Progenitor cell of endocrine pancreas (in vitro differentiated cells): ENCODE measurements around the gene IER3IP1. TPM values are rescaled to one million over a fixed set of nuclear protein-coding genes. Genes with fewer than 3 reads are reported as not detected.

Experiments
- DNase-seq: peaks from one replicate; pipeline ENCODE4 v3.0.0; 2021; ENCODE audit warnings: low spot score; ENCODE audit not compliant: unreplicated experiment
- H3K27ac Mint-ChIP-seq: 2 replicates; pipeline ENCODE4 v1.8.0; 2021; ENCODE audit warnings: mild to moderate bottlenecking, moderate library complexity, mixed read lengths
- H3K27me3 Mint-ChIP-seq: 2 replicates; pipeline ENCODE4 v1.8.0; 2021; ENCODE audit warnings: mixed read lengths
- H3K36me3 Mint-ChIP-seq: 2 replicates; pipeline ENCODE4 v1.8.0; 2022; ENCODE audit warnings: mixed read lengths; ENCODE audit not compliant: insufficient read depth
- H3K4me1 Mint-ChIP-seq: 2 replicates; pipeline ENCODE4 v1.8.0; 2021; ENCODE audit warnings: low read depth, mixed read lengths
- H3K4me3 Mint-ChIP-seq: 2 replicates; pipeline ENCODE4 v1.8.0; 2021; ENCODE audit warnings: low read depth, mild to moderate bottlenecking, moderate library complexity, mixed read lengths
- H3K9me3 Mint-ChIP-seq: 2 replicates; pipeline ENCODE4 v1.8.0; 2021; ENCODE audit warnings: low read depth, mixed read lengths
- total RNA-seq: library from RNA; stranded (reverse); gene quantifications from 2 replicates; pipeline ENCODE4 v1.2.1, GENCODE V29; 2021
- TF ChIP-seq, protein P1 (sequence below): fragments of 200-600 bp; sonication (generic); IDR thresholded peaks from one replicate; pipeline ENCODE4 v1.5.0; 2021; ENCODE audit warnings: antibody characterized with exemption, mild to moderate bottlenecking; ENCODE audit not compliant: unreplicated experiment

Gene IER3IP1
- total RNA-seq, 1 donor from 2014 or later, result 9.5 TPM

DNA sequence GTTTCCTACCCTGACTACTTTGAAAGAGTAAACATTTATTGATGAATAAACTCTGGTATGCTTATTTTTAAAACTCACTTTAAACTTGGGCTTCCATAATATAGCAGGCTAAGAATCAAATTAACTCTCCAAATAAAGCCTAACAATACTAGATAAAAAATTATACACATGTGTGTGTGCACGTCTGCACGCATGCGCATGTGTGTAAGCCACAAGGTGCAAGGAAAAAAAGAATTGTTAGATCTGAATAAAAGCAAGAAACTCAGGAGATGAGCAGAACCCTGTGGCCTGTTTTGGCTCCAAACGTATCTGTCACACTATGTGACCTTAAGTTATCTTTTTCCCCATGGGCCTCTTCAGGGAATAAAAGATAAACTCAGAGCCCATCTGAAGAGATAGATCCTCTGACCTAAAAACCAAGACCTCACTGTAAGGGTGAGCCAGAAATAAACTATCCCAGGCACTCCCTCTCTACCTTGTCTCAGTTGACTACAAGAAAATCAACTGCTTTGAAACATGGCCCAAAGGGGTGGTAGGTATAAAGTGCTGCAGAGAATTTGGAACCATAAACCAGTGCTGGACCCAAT, 32.2 kb downstream of the IER3IP1 start:
- Mint-ChIP-seq H3K9me3 (no peaks in the 10 kb centered on the region), H3K36me3 (peaks cover 2% of the 10 kb centered on the region), H3K4me1 (peaks cover 10% of the 10 kb centered on the region), H3K27me3 (no peaks in the 10 kb centered on the region), H3K27ac (no peak overlapping the region), H3K4me3 (no peak overlapping the region)
- TF ChIP-seq, protein P1, sequence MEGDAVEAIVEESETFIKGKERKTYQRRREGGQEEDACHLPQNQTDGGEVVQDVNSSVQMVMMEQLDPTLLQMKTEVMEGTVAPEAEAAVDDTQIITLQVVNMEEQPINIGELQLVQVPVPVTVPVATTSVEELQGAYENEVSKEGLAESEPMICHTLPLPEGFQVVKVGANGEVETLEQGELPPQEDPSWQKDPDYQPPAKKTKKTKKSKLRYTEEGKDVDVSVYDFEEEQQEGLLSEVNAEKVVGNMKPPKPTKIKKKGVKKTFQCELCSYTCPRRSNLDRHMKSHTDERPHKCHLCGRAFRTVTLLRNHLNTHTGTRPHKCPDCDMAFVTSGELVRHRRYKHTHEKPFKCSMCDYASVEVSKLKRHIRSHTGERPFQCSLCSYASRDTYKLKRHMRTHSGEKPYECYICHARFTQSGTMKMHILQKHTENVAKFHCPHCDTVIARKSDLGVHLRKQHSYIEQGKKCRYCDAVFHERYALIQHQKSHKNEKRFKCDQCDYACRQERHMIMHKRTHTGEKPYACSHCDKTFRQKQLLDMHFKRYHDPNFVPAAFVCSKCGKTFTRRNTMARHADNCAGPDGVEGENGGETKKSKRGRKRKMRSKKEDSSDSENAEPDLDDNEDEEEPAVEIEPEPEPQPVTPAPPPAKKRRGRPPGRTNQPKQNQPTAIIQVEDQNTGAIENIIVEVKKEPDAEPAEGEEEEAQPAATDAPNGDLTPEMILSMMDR, result no peak
- no peak for DNase-seq

DNA sequence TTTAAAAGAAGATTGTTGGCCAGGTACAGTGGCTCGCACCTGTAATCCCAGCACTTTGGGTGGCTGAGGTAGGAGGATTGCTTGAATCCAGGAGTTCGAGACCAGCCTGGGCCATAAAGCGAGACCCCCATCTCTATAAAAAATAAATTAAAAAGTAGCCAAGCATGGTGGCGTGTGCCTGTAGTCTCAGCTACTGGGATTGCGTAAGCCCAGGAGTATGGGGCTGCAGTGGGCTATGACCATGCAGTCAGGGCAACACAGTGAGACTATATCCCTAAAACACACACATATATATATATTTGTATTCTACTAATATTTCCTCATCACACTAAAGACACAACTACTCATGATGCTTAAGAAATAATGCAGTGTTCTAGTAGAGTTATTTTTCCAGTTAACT, 33.0 kb downstream of the IER3IP1 start:
- H3K27me3 Mint-ChIP-seq, result no peaks in the 10 kb centered on the region
- peaks cover 2% of the 10 kb centered on the region for H3K36me3 Mint-ChIP-seq
- no peak overlapping the region for H3K27ac Mint-ChIP-seq
- no peak overlapping the region for H3K4me3 Mint-ChIP-seq
- no peak for DNase-seq
- H3K4me1 Mint-ChIP-seq, result peaks cover 3% of the 10 kb centered on the region
- TF ChIP-seq, protein P1, result no peak
- H3K9me3 Mint-ChIP-seq, result no peaks in the 10 kb centered on the region

DNA sequence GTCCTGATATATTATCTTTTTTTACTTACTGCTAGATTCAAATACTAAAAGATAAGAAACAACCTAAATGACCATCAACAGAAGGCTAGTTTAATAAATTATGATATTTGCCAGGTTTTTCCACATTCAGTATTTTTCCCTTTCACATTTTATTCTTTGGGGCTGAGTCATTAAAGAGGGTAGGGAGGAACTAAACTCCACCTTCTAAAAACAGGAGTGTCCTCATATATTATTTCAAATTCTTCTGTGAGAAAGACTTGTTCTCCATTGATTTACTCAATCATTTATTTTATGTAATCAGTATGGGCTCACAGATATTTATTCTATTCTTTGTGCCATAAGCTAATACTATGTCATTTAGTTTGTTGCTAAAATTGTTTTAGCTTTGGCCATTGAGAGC, 34.9 kb downstream of the IER3IP1 start:
- Mint-ChIP-seq H3K9me3 (no peaks in the 10 kb centered on the region), H3K27me3 (no peaks in the 10 kb centered on the region), H3K36me3 (peaks cover 5% of the 10 kb centered on the region), H3K27ac (no peak overlapping the region), H3K4me3 (no peak overlapping the region), H3K4me1 (peaks cover 3% of the 10 kb centered on the region)
- TF ChIP-seq, protein P1, result no peak
- no peak for DNase-seq

DNA sequence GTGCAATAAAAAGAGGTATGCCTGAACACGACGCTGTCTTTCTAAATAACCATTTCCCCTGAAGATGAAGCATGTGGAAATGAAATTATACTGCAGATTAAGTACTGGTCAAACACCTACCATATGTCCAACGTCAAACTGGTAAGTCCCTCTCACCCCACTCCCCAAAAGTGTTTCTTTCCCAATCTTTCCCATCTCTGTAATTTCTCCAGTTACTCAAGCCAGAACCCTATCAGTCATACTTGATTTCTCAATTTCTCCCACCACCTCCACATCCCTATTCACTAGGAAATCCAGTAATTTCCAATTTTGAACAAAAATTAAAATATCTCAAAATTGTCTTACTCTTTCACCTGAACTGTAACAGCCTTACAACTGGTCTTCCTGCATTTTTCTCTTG, 55.0 kb downstream of the IER3IP1 start:
- Mint-ChIP-seq H3K4me3 (no peak overlapping the region), H3K4me1 (peaks cover 6% of the 10 kb centered on the region), H3K36me3 (peaks cover 25% of the 10 kb centered on the region), H3K27ac (no peak overlapping the region), H3K9me3 (no peaks in the 10 kb centered on the region), H3K27me3 (no peaks in the 10 kb centered on the region)
- no peak for DNase-seq
- TF ChIP-seq, protein P1, result no peak

DNA sequence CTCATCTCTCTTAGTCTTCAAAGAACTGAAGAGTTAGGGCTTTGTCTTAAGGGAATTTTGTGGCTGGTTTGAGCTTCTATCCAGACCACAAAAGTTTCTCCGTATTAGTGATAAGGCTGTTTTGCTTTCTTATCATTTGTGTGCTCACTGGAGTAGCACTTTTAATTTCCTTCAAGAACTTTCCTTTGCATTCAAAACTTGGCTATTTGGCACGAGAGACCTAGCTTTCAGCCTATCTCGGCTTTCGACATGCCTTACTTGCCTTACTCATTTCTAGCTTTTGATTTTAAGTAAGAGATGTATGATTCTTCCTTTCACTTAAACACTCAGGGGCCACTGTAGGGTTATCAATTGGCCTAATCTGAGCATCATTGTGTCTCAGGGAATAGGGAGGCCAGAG, 55.7 kb downstream of the IER3IP1 start:
- TF ChIP-seq, protein P1, result no peak
- Mint-ChIP-seq H3K27me3 (no peaks in the 10 kb centered on the region), H3K4me1 (peaks cover 10% of the 10 kb centered on the region), H3K9me3 (no peaks in the 10 kb centered on the region), H3K4me3 (no peak overlapping the region), H3K36me3 (peaks cover 25% of the 10 kb centered on the region), H3K27ac (no peak overlapping the region)
- DNase-seq, result no peak
